ENCODE data around the gene VPS35L. TPM values are rescaled to one million over a fixed set of nuclear protein-coding genes. Genes with fewer than 3 reads are reported as not detected.

The VPS35L gene
- polyA plus RNA-seq, 1 experiment, result 67.1 TPM

DNA sequence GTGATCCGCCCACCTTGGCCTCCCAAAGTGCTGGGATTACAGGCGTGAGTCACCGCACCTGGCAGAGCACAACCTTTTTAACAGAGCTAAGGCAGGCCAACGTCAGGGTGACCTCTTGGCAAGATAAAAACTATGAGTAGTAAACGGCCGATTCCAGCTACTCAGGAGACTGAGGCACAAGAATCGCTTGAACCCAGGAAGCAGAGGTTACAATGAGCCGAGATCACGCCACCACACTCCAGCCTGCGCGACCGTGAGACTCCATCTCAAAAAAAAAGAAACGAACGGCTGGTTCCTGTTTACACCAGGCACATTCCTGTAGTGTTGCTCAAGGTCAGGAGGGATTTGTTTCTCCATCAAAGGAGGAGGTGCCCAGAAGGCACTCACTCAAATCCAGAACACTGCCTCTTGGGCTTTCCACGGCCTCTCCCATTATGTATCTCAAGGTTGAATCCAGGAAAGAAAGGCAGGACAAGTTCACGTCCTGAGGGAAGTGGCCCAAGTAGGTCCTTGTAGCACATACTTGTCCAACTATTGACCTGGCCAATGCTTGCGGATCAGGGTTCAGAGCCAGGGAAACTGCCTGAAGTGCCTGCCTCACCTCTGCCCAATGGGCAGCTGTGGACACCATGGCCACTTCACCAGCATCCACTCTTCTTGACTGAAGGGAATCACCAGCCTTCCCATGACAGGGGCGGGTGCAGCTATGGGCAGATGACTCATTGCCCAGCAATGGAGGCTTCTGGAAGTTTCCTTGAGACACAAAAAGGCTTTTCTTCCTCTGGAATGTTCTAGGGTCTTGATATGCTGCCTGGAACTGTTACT lies 149.0 kb downstream of the VPS35L start:
- CTCF ChIA-PET, result interaction anchor here (0.7 to 1.9 kb wide), 4 partner anchors 8 to 182 kb away, joined by 4 to 5 read pairs (median 4); no protein-coding TSS in a partner anchor
- POLR2A ChIA-PET, result interaction anchor here (0.7 kb wide), 1 partner anchor 122 kb away, joined by 3 read pairs; no protein-coding TSS in a partner anchor
- H3K27ac ChIP-seq (ENCODE audit: low read depth, low read length), result peak overlapping the region; percentile 89
- H3K27me3 ChIP-seq (ENCODE audit: control insufficient read depth, insufficient read depth, low read length), result no peaks in the 10 kb centered on the region
- no peak overlapping the region for H3K4me3 ChIP-seq (ENCODE audit: low read depth, low read length)
- TF ChIP-seq, protein P1, sequence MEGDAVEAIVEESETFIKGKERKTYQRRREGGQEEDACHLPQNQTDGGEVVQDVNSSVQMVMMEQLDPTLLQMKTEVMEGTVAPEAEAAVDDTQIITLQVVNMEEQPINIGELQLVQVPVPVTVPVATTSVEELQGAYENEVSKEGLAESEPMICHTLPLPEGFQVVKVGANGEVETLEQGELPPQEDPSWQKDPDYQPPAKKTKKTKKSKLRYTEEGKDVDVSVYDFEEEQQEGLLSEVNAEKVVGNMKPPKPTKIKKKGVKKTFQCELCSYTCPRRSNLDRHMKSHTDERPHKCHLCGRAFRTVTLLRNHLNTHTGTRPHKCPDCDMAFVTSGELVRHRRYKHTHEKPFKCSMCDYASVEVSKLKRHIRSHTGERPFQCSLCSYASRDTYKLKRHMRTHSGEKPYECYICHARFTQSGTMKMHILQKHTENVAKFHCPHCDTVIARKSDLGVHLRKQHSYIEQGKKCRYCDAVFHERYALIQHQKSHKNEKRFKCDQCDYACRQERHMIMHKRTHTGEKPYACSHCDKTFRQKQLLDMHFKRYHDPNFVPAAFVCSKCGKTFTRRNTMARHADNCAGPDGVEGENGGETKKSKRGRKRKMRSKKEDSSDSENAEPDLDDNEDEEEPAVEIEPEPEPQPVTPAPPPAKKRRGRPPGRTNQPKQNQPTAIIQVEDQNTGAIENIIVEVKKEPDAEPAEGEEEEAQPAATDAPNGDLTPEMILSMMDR (IDR thresholded peaks at IDR 0.05; ENCODE audit: low read depth, low read length), result no peak
- peaks cover 8% of the 10 kb centered on the region; the same call in 1 of the 2 replicates for H3K9me3 ChIP-seq (ENCODE audit: control insufficient read depth, insufficient read depth, low read length)
- peak; percentile 52 for DNase-seq (ENCODE audit: low read depth, low spot score)

DNA sequence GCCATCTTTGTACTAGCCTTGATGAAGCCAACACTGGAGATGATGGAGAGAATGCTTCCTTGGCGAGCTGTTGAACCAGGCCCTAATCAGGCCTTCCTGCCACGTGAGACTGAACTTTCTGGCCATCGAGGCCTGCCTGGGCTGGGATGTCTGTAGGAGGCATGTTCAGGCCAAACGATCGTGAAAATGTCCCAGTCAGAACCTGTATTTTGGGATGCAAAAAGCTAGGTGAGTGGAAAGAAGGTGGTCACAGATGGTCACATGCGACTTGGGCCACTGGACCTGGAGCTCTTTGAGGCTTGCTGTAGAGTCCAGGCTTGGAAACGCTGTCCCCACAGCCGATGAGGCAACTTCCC lies 149.6 kb downstream of the VPS35L start:
- Histone ChIP-seq H3K4me3 (ENCODE audit: low read depth, low read length) (no peak overlapping the region), H3K27ac (ENCODE audit: low read depth, low read length) (peak overlapping the region; percentile 89), H3K27me3 (ENCODE audit: control insufficient read depth, insufficient read depth, low read length) (no peaks in the 10 kb centered on the region), H3K9me3 (ENCODE audit: control insufficient read depth, insufficient read depth, low read length) (peaks cover 8% of the 10 kb centered on the region; the same call in 1 of the 2 replicates)
- POLR2A ChIA-PET, result no interaction called here
- TF ChIP-seq, protein P1 (IDR thresholded peaks at IDR 0.05; ENCODE audit: low read depth, low read length), result no peak
- DNase-seq (ENCODE audit: low read depth, low spot score), result no peak
- CTCF ChIA-PET, result interaction anchor here (1.4 to 1.9 kb wide), 3 partner anchors 9 to 182 kb away, joined by 4 to 5 read pairs (median 4); no protein-coding TSS in a partner anchor

DNA sequence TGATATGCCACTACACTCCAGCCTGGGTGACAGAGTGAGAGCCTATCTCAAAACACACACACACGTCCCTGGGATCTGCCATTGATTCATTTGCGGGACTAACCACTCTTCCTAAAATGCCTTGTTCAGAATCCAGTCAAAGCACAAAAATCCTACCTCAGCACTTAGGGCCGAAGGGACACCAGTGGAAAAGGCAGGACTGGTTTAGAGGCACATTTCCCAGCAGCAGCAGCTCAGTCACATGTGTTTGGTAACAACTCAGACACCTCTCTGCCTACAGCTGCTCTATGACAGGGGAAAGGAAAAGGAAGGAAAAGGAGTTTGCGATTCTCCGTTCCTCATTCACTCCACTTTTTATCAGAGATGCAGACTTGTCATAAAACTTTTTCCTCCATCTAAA lies 150.3 kb downstream of the VPS35L start:
- Histone ChIP-seq H3K27ac (ENCODE audit: low read depth, low read length) (no peak overlapping the region), H3K9me3 (ENCODE audit: control insufficient read depth, insufficient read depth, low read length) (peaks cover 8% of the 10 kb centered on the region; the same call in 1 of the 2 replicates), H3K27me3 (ENCODE audit: control insufficient read depth, insufficient read depth, low read length) (no peaks in the 10 kb centered on the region), H3K4me3 (ENCODE audit: low read depth, low read length) (no peak overlapping the region)
- no peak for DNase-seq (ENCODE audit: low read depth, low spot score)
- TF ChIP-seq, protein P1 (IDR thresholded peaks at IDR 0.05; ENCODE audit: low read depth, low read length), result no peak
- ChIA-PET POLR2A (no interaction called here), CTCF (interaction anchor here (1.4 to 1.9 kb wide), 3 partner anchors 10 to 181 kb away, joined by 4 to 5 read pairs (median 4); no protein-coding TSS in a partner anchor)

DNA sequence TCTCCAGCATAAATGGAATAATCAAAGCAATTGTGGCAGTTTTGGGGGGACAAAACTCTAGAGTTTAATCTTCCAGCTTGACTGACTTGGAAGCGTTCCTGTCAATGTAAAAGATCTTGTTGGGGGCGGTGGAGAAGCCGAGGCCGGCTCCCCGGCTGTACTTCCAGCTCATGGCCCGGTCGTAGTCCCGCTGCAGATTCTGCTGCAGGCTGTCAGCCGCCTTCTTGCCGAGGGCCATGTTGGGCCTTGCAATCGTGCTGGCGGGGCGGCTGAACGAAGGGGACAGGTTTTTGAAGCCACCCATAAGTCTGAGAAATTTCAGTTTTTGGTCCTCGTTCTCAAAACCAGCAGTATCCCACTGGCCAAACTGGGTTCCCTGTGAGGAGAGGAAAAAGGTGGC lies 151.3 kb downstream of the VPS35L start:
- ChIA-PET CTCF (interaction anchor here (1.6 kb wide), 1 partner anchor 178 kb away, joined by 4 read pairs; the partner anchor contains the start of gene GPRC5B), POLR2A (no interaction called here)
- TF ChIP-seq, protein P1 (IDR thresholded peaks at IDR 0.05; ENCODE audit: low read depth, low read length), result no peak
- H3K9me3 ChIP-seq (ENCODE audit: control insufficient read depth, insufficient read depth, low read length), result peaks cover 8% of the 10 kb centered on the region; the same call in 1 of the 2 replicates
- H3K4me3 ChIP-seq (ENCODE audit: low read depth, low read length), result no peak overlapping the region
- no peak overlapping the region for H3K27ac ChIP-seq (ENCODE audit: low read depth, low read length)
- no peaks in the 10 kb centered on the region for H3K27me3 ChIP-seq (ENCODE audit: control insufficient read depth, insufficient read depth, low read length)
- no peak for DNase-seq (ENCODE audit: low read depth, low spot score)

Data from AG04450 (cell line).